ENCODE measurements around the gene SLFN12L. TPM values are rescaled to one million over a fixed set of nuclear protein-coding genes. Genes with fewer than 3 reads are reported as not detected.

The SLFN12L gene
- polyA plus RNA-seq, 1 donor (not counting 4 experiments of a cell fraction or from before 2014, with no cell fraction given): 0.09 TPM

DNA sequence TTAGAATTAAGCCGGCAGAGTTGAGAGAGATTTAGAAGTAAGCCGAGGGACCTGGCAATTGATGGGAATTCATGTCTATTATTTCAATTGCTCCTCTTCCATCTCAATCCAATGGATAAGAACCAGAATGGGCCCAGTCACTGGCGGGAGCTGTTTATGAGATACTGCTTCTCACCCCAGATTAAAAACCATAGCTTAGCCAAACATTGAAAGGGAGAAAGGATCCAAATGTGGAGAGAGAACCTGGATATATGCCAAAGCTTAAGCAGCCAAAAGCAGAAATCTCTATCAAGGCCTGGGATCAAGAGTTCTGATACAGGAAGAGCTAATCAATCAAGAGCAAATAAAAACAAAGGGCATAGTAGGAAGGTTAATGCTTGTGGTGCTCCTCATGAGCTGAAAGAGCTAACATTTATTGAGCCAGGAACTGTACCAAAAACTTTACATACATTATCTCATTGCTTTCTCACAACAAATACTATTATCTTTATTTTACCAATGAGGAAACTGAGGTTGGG, 2.8 kb downstream of the SLFN12L start:
- Histone ChIP-seq H3K27me3 (ENCODE audit: control insufficient read depth, extremely low read depth, insufficient read depth, low read length) (no peaks in the 10 kb centered on the region), H3K4me3 (ENCODE audit: control insufficient read depth in 2 of 3, extremely low read depth in 1 of 3, insufficient read depth in 2 of 3, low read depth in 1 of 3, low read length in 3 of 3) (no peak overlapping the region), H3K9ac (ENCODE audit: control insufficient read depth, extremely low read depth, insufficient read depth, low read length) (no peak overlapping the region), H2AFZ (ENCODE audit: control insufficient read depth, low read length) (no peak overlapping the region), H3K9me3 (ENCODE audit: control insufficient read depth, low read depth, low read length) (no peaks in the 10 kb centered on the region), H3K79me2 (ENCODE audit: control insufficient read depth, insufficient read depth, low read length) (no peaks in the 10 kb centered on the region), H3K36me3 (ENCODE audit: control insufficient read depth in 2 of 2, extremely low read depth in 1 of 2, insufficient read depth in 2 of 2, low read length in 2 of 2) (no peaks in the 10 kb centered on the region), H3K4me1 (ENCODE audit: control insufficient read depth, extremely low read depth, insufficient read depth, low read length) (no peaks in the 10 kb centered on the region), H4K20me1 (ENCODE audit: control insufficient read depth, extremely low read depth, insufficient read depth, low read length) (no peaks in the 10 kb centered on the region), H3K9me1 (ENCODE audit: control insufficient read depth, extremely low read depth, insufficient read depth, low read length) (no peaks in the 10 kb centered on the region), H3K4me2 (ENCODE audit: control insufficient read depth, extremely low read depth, insufficient read depth, low read depth, low read length) (no peak overlapping the region), H3K27ac (ENCODE audit: control insufficient read depth, insufficient read depth, low read length) (no peak overlapping the region)
- dilution Hi-C loops (cut with MboI; ENCODE audit: extremely low pct_ligation_motif_present, low sequenced_read_pairs): no loop called here
- TF ChIP-seq, protein P1, sequence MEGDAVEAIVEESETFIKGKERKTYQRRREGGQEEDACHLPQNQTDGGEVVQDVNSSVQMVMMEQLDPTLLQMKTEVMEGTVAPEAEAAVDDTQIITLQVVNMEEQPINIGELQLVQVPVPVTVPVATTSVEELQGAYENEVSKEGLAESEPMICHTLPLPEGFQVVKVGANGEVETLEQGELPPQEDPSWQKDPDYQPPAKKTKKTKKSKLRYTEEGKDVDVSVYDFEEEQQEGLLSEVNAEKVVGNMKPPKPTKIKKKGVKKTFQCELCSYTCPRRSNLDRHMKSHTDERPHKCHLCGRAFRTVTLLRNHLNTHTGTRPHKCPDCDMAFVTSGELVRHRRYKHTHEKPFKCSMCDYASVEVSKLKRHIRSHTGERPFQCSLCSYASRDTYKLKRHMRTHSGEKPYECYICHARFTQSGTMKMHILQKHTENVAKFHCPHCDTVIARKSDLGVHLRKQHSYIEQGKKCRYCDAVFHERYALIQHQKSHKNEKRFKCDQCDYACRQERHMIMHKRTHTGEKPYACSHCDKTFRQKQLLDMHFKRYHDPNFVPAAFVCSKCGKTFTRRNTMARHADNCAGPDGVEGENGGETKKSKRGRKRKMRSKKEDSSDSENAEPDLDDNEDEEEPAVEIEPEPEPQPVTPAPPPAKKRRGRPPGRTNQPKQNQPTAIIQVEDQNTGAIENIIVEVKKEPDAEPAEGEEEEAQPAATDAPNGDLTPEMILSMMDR (optimal IDR thresholded peaks at IDR 0.05 in 1 of 3, IDR thresholded peaks at IDR 0.05 in 1 of 3, conservative IDR thresholded peaks at IDR 0.05 in 1 of 3; ENCODE audit: extremely low read depth in 1 of 3, insufficient read depth in 2 of 3, low read length in 3 of 3): no peak
- TF ChIP-seq EZH2 (IDR thresholded peaks at IDR 0.05; ENCODE audit: low read length): no peak
- FAIRE-seq (no peak), DNase-seq (ENCODE audit: low read depth, low spot score) (no peak)

DNA sequence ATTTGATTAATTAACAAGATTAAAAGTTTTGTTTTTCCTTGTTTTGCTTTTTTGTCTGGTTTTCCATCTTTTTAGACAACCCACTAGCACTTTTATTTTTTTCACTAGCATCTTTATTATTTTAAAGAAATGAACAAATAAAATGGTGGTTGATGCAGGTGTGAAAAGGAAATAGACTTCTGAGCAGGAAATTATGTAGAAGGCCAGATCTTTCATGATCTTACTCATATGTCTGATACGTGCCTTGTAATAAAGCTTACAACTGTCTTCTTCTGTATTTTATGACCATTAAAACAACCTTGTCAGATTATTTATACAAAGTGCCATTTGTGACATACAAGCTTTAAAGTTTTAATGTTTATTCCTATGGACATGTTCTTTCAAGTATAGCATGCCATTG, 6.3 kb downstream of the SLFN12L start:
- no peaks in the 10 kb centered on the region for H3K36me3 ChIP-seq (ENCODE audit: control insufficient read depth in 2 of 2, extremely low read depth in 1 of 2, insufficient read depth in 2 of 2, low read length in 2 of 2)
- no peak overlapping the region for H3K27ac ChIP-seq (ENCODE audit: control insufficient read depth, insufficient read depth, low read length)
- no peak overlapping the region for H3K4me2 ChIP-seq (ENCODE audit: control insufficient read depth, extremely low read depth, insufficient read depth, low read depth, low read length)
- H4K20me1 ChIP-seq (ENCODE audit: control insufficient read depth, extremely low read depth, insufficient read depth, low read length): no peaks in the 10 kb centered on the region
- H3K9me3 ChIP-seq (ENCODE audit: control insufficient read depth, low read depth, low read length): no peaks in the 10 kb centered on the region
- dilution Hi-C loops (cut with MboI; ENCODE audit: extremely low pct_ligation_motif_present, low sequenced_read_pairs): no loop called here
- FAIRE-seq (no peak), DNase-seq (ENCODE audit: low read depth, low spot score) (no peak)
- no peaks in the 10 kb centered on the region for H3K27me3 ChIP-seq (ENCODE audit: control insufficient read depth, extremely low read depth, insufficient read depth, low read length)
- no peak for TF ChIP-seq EZH2 (IDR thresholded peaks at IDR 0.05; ENCODE audit: low read length)
- TF ChIP-seq, protein P1 (optimal IDR thresholded peaks at IDR 0.05 in 1 of 3, IDR thresholded peaks at IDR 0.05 in 1 of 3, conservative IDR thresholded peaks at IDR 0.05 in 1 of 3; ENCODE audit: extremely low read depth in 1 of 3, insufficient read depth in 2 of 3, low read length in 3 of 3): no peak
- H3K4me3 ChIP-seq (ENCODE audit: control insufficient read depth in 2 of 3, extremely low read depth in 1 of 3, insufficient read depth in 2 of 3, low read depth in 1 of 3, low read length in 3 of 3): no peak overlapping the region
- H2AFZ ChIP-seq (ENCODE audit: control insufficient read depth, low read length): no peak overlapping the region
- H3K79me2 ChIP-seq (ENCODE audit: control insufficient read depth, insufficient read depth, low read length): no peaks in the 10 kb centered on the region
- H3K9me1 ChIP-seq (ENCODE audit: control insufficient read depth, extremely low read depth, insufficient read depth, low read length): no peaks in the 10 kb centered on the region
- H3K4me1 ChIP-seq (ENCODE audit: control insufficient read depth, extremely low read depth, insufficient read depth, low read length): no peaks in the 10 kb centered on the region
- no peak overlapping the region for H3K9ac ChIP-seq (ENCODE audit: control insufficient read depth, extremely low read depth, insufficient read depth, low read length)

Data from keratinocyte (primary cell).